Measurements from ENCODE around the gene BTBD17.

BTBD17 gene

DNA sequence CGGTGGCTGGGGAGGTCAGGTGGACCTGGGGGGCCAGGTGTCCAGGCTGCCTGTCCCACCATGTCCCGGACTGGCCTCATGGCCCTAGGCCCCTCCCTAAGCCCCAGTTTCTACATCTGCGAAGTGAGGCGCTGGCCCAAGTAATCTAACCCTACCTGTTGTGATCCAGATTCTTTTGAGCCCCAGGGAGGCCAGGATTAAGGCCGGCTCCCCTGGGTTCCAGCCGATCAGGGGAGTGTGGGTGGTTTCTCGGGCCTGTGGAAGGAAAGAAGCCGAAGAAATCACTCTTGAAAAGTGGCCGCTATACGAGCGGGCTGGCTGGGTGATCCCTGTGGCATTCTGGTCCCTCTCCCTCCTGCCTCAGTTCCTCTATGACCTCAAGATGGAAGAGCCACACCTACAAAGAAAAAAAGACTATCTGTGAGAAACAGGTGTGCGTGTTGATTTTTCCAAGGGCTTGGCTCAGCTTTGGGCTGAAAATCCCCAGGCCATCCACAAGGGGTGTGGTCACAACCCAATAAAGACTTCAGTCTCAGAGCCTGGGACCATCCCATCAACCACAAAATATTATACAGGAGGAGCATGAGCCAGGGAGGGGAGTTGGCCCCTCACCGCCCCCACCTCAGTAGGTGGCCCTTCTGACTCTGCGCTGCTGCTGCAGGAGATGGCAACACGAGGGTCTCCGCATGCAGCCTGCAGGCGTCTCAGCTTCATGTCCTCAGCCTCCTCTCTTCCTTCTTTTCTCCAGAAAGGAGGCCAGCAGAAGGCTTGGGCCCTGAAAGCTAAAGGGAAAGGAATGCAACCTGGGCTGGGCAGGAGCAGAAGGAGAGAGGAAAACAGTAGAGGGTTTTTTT lies 25.9 kb upstream of the BTBD17 start:
- DNase-seq, result no peak

DNA sequence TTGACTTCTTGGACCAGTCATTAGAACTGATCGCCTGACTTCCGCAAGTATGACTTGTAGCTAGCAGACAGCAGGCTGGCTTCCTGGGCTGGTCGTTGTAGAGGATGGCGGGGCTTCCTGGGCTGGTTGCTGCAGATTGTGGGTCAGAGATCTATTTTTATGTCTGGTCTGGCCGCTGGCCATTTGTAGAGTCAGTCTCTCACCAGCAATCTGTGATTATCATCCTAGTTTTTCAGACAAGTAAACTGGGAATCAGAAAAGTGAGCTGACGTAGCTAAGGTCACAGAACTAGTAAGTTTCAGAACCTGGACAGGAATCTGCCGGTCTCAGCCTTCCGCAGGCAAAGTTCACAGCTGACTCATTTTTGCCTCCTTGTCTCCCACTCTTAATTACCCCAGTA lies 24.7 kb upstream of the BTBD17 start:
- DNase-seq, result no peak

DNA sequence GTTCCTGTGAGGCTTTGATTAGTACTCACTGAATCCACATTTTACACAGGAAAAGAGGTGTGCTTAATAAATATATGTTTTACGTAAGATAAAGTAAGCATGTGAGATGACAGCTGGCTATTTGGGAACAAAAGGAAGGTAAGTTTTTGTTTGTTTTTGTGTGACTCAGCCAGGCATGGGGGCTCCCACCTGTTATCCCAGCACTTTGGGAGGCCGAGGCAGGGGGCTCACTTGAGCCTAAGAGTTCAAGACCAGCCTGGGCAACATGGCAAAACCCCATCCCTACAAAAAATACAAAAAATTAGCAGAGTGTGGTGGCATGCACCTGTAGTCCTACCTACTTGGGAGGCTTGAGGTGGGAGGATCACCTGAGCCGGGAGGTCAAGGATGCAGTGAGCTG lies 23.5 kb upstream of the BTBD17 start:
- no peak for DNase-seq

DNA sequence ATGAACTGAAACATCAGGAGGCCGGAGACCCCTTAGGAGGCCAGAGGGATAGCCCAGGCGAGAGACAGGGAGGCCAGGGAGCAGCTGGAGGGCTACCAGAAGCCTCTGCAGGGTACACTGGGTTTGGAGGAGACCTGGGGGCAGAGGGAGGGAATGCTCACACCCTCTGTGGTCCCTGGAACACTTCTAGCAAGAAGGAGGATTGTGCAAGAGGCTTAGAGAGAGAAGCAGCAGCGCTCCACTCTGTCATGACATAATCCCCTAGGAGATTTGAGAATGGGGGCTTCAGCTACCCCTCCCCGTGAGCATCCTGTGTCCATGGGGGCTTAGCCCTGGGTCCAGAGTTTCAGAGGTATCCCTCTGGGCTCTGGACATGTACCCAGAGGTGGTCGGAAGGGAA lies 21.5 kb upstream of the BTBD17 start:
- DNase-seq, result no peak

DNA sequence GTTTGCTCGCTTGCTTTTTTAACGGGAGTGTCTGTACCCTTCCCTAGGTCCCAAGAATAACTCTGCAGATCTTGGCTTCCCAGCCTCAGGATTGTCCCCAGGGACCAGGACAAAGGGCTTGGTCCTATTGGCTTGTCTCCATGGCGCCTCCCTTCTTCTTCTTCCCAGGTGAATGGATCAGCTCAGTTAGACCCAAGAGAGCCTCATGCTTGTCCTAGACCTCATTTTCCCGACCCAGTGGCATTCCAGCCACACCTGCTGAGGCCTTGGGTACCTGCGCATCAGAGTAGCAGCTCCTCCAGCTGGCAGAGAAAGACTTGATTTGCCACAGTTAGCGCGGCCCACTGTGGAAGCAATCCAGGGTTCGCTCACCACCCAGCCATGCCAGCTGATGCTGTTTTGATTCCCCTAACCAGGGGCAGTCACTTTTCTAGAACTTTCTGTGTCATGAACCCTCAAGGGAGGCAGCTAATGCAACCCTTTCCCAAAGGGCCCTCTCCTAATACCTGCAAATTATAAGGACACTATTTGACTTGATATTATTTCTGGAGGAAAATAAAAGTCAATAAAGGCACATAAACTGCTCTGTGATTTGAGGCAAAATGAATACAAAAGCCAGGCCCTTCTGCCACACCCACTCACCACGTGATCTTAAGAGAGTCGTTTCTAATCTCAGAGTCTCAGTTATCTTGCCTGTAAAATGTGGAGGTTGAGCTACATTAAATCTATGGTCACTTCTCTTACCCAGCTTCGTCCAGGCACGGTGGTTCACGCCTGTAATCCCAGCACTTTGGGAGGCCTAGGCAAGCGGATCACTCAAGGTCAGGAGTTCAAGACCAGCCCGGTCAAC lies 19.5 kb upstream of the BTBD17 start:
- no peak for DNase-seq

DNA sequence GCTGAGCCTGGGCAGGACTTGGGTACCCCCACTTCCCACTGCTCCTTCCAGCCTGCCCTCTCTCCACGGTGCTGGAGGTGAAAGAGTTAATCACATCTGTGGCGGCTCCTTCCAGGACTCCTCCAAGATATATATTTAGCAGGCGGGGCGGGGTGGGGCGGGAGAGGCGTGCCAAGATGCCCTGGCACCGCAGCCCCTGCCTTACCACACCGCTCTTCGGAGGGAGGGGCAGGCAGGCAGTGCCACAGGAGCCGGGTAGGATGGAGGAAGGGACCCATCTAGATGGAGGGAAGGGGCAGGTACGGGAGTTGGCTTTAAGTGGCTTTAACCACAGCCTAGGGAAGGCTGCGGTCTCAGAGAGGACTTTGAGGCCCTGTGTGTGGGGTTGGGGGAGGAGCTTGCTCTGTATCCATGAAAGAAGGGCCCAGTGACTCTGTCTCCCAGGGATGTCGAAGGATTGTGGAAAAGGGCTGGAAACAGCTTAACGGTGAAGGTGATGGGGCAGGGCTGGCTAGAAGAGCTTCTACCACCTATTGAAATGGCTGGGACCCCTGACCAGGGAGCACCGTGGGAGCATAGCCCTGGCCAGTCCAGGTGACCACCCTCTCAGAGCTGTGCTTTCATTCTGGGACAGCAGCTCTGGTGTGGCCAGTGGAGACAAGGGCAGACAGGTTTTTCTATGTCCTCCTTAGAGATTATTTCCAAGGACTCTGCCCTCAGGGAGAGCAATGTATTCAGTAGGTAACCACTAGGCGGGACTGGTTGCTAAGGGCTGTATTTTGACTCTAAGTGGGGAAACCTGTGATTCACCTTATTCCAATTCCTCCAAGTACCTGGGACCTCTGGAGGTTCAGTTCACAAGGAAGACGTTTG lies 18.7 kb upstream of the BTBD17 start:
- DNase-seq, result peak; percentile 39

DNA sequence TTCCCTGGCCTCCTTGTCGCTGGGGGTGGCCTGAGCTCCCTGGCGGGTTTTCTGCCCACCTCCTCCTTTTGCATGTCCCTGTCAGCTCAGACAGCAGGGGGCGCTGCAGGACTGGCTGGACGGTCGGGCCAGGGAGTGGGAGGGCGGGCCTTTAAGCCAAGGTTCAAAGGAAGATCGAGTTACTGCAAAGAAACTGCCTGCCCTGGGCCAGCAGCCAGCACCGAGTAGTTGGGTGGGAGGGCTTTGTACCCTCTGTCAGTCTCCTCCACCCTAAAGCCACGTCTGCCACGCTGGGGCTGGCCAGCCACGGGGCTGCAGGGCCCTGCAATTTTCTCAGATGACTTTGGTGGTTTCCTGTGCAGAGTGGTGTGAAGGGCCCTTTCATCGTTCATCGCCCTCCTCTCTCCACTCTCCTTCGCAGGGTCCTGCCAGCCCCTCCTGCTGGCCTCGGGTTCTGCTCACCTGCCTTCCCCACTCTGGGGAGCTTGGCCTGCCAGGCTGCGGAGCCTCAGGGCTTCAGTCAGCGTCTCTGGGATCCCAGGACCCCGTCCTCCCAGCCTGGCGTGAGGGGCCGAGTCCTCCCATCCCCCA lies 17.9 kb upstream of the BTBD17 start:
- peak; percentile 68 for DNase-seq

DNA sequence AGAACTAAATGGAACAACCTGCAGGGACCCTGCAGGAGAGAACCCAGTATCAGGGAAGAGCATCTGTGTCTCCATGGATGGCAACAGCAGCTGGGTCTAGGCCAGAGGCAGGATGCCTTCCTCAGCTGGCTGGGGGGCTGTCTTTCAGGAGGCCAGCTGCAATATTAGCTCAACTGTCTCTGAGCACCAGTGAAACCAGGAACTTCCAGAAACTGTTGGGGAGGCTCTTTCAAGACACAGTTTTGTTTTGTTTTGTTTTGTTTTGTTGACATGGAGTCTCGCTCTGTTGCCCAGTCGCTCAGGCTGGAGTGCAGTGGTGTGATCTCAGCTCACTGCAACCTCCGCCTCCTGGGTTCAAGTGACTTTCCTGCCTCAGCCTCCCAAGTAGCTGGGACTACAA lies 13.2 kb upstream of the BTBD17 start:
- DNase-seq, result no peak

DNA sequence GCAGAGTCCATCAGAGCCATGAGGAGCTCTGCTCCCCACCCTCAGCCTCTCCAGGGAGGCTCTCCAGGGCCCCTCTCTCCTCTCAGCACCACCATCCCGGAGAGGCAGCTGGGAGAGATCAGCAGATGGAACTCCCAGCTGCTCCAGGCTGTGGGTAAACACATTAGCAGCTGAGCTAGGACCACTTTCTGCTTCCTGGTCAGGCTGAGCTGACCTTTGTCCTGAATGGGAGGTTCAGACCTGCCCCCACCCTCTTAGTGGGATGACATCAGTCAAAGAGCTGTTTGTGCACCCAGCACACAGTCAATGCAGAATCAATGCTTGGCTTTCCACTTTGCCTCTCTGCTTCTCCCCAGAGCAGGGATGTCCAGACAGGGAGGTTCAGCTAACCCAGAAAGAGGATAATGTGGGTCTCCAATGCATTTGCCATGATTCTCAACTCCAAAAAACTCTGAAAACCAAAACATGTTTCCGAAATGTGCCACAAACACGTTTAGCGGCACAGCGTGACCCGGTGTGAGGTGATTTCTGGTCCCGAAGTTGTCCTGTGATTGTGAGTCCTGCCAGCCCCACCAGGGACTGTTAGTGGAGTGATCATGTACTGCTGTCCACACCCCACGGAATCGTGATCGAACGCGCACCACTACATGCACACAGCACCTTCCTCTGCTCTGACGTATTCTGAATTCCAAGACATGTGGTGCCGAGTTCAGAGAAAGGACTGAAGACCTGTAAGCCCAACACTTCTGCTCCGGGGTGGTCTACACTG lies 12.4 kb upstream of the BTBD17 start:
- no peak for DNase-seq

DNA sequence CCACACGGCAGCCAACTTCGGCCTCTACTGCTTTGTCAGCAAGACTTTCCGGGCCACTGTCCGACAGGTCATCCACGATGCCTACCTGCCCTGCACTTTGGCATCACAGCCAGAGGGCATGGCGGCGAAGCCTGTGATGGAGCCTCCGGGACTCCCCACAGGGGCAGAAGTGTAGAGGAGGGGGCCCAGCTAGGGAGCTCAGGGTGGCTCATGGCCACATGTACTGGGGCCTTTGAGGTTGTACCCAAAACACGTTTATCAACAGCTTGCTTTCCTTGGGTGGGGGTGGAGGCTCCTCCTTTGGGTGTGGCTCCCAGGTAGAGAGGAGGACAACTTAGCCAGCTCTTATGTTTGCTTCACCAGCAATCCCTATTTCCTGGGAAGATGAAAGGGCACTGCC lies 10.8 kb upstream of the BTBD17 start:
- no peak for DNase-seq

DNA sequence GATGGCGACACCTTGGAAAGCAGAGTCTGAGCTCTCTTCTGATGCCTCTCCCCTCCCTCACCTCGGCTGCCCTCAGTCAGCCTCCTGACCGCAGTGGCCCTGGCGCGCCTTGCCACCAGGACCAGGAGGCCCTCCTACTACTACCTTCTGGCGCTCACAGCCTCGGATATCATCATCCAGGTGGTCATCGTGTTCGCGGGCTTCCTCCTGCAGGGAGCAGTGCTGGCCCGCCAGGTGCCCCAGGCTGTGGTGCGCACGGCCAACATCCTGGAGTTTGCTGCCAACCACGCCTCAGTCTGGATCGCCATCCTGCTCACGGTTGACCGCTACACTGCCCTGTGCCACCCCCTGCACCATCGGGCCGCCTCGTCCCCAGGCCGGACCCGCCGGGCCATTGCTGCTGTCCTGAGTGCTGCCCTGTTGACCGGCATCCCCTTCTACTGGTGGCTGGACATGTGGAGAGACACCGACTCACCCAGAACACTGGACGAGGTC lies 10.0 kb upstream of the BTBD17 start:
- no peak for DNase-seq

DNA sequence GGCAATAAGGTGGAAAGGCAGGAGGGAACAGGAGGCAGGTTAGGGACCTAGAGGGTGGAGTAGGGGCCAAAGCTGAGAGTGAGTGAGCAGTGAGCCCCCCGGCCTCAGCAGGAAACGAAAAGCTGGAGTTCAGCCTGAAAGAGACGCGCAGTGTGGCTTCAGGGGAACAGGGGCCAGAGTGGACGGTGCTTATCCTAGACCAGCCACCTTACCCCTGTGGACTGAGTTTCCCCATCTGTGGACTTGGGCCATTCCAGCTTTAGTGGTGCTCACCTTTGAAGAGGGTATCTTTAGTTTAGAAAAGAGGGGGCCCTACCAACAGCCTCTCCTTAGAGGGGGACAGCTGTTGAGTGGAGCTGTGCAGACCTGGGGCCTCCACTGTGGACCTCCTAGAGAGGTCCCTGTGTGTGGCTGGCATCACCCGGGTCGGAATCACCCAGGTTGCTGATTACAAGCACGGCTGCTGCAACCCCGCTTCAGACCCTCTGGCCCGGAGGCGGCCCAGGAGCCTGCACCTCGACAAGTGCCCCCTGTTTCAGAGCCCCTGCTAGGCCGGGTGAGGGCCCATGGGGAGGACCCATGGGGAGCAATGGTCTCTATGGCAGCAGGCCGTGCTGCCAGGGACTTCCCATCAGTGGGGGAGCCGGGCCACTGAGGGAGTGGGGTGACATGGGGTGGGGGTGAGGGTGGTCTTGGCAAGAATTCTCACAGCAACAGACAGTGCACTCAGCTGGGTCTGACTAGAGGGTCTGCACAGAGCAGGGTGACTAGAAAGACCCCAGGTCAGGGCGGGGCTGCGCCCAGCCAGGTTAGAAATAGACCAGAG lies 8.2 kb upstream of the BTBD17 start:
- no peak for DNase-seq

DNA sequence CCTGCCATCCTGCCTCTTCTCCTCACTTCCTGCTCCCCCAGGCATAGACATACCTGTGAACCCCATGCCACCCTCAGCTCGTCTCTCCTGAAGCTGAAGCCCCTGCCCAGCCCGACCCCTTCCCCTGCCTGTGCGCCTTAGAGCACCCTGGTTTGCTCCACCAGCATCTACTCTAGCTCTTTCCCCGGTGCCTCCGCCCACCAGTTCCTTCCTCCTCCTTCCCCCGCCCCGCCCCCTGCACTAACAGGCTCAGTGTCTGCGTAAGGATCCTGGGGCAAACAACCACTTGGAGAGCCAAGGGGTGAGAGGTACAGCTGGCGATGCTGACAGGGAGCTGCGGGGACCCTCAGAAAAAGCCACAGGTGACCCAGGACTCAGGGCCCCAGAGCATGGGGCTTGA lies 7.6 kb upstream of the BTBD17 start:
- peak; percentile 62 for DNase-seq

DNA sequence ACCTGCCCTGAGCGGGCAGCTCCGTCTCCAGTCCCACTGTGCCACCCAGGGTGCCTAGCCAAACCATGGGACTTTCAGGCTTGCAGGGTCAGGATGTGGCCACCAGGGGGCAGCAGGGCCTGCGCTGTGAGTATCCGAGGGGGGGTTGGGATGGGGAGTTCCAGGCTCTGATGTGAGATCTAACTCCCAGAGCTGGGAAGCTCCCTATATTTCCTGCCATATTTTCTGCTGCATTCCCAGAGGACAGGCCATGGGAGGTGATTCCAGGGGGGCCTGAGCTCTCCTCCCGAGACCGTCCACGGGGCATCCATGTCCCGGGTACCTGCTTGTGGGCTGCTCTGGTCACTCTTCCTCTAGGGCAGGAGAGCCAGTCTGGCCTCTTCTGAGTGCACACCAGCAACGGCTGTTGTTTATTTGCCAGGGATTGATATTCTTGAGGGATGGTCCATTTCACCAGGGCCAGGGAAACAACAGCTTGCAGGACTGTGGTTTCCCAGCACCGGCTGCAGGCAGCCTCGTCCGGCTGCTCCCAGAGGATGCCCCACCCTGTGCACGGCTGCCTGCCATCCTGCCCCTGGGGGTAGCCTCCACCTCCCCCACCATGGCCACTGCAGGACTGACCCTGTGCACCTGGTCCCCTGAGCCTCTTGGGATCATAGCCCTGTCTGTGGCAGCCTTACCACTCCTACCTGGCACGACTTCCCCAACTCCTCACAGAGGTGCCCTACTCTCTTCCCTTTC lies 6.8 kb upstream of the BTBD17 start:
- DNase-seq, result peak; percentile 44

DNA sequence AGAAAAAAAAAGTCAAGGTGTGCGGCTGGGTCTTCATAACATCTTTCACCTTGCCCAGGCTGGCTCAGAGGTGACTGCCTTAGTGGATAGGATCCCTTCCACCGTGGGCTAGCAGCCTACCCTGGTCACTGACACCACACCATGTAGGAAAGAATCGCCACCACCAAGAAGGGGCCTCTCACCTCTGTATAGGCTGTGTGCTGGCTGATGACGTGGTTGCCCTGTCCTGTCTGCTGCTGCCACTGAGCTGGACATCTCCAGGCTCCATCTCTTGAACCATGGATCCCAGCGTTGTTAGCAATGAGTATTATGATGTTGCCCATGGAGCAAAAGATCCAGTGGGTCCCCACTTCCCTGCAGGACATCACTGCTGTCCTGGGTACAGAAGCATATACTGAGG lies 5.5 kb upstream of the BTBD17 start, which contains the start of gene GPR142:
TSS of gene GPR142 (plus strand) at position 301 of the 400 bp plus-strand sequence. CDS start 2,035 bp downstream, outside the sequence.
- DNase-seq, result no peak

DNA sequence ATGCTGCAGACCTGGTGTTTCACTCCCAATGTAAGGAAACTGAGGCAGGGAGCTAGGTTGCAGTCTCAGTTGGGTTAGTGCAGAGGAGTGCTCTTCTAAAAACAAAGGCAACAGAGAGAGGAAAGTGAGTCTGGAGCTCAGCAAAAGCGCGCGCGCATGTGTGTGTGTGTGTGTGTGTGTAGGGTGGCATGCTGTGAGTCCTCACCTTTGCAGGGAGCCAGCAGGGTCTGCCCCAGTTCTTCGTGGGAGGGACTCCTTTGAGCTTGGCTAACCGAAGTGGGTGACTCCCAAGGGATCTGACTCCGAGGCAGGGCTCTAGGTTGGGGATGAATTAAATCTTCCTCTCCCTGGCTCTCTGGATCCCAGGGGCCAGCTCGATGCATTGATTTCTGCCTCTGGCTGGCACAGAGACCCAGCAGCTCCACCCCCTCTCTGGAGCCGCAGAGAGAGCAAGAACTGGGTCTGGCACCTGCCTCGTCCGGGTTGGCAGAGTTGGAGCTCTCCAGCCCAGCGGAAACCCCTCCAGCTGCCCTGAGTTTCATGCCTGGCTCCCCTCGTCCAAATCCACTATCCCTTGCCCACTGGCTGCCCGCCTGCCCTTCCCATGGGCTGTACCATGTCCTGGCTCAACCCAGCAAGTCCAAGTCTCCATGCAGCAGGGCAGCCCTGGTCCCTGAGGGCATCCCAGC lies 1.3 kb upstream of the BTBD17 start:
- no peak for DNase-seq

DNA sequence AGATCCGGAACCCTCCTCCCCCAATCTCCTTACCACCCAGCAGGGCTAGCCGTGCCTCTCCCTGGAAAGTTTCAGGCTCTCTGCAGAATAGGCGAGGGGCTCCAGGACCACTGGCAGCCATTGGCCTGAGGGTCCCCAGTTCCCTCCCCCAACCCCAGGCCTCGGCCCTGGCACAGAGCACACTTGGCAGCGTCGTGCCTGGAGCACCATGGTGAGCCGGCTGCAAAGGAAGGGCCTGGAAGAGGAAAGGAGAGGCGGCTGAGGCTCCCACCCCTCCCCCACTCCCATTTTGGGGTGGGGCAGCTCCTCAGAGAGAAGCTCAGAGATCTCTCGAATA lies 369 bp upstream of the BTBD17 start:
- no peak for DNase-seq

DNA sequence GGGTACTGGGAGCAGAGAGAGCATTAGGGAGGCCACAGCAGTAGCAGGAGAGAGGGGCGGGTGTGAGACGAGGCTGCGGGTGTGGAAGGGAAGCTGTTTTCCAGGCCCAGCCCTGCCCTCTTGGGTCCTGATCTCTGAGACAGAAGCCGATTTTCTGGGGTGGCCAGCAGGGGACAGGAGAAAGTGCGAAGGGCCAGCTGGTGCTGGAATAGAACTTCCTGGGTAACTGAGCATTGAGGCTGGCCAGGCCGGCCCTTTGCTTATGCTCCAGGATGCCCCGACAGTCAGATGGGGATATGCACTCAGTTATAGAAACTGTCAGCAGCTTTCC lies 804 bp downstream of the BTBD17 start:
- no peak for DNase-seq

DNA sequence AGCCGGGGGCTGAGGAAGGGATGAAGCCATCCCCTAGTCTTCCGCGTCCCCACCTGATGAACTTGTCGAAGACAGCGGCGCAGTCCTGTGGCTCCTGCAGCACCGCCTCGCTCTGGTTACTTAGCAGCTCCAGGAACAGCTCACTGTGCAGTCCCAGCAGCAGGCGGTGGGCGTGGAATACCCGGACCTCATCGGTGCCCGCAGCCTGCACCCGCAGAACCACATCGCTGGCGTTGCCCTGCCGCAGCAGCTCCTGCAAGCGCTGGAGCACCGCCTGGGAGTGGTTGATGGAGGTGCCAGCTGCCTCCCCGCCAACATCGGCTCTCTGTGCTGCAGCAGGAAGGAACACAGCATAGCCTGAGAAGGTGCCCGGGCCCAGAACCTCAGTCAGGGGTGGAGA lies 1.8 kb downstream of the BTBD17 start:
- no peak for DNase-seq

DNA sequence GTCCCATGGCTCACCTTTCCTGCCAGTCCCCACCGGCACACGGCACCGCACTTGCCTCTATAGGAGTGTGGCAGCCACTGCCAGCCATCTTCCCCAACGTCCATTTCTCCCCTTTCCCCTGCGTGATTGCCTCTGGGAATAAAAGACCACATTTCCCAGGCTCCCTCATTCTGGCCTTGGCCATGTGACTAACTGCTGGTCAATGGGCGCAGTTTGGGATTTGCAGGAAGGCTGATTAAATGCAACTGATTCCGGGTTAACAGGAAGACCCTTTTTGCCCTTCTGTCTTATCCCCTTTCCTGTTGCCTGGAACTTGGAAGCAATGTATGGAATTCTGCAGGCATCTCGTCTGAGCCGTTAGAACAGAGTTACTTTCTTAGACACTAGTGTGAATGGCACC lies 3.0 kb downstream of the BTBD17 start:
- no peak for DNase-seq
